Stimulated activated CD8-positive, alpha-beta memory T cell treated with anti-CD3 and anti-CD28 coated beads, Interleukin-7, amount 100 ng/mL, for 4 hours (primary cell): Measurements from ENCODE around the gene NR3C2.

Experiments
- DNase-seq, 2 donors: peaks; one replicate each; pipeline ENCODE4 v3.0.0-alpha.2; 2020; ENCODE audit warnings: low read depth in 2 of 2

Gene NR3C2

GRCh38 chr4:148441986-148442831 lies at the start of gene NR3C2:
Gene NR3C2, minus strand, starts transcription at chr4:148442414.
- DNase-seq, result peak; percentile 94 to 96

- DNase-seq, result no peak
Observed at GRCh38 chr4:148487181-148487580, 45.0 kb upstream of the NR3C2 start.

- DNase-seq, result no peak
Observed at GRCh38 chr4:148481636-148482035, 39.4 kb upstream of the NR3C2 start.

GRCh38 chr4:148477276-148477675 lies 35.1 kb upstream of the NR3C2 start:
- no peak for DNase-seq

GRCh38 chr4:148469938-148470337 lies 27.7 kb upstream of the NR3C2 start:
- no peak for DNase-seq

- DNase-seq, result no peak
Observed at GRCh38 chr4:148454835-148455234, 12.6 kb upstream of the NR3C2 start.

- no peak for DNase-seq
Observed at GRCh38 chr4:148453833-148454232, 11.6 kb upstream of the NR3C2 start.

GRCh38 chr4:148452970-148453369 lies 10.8 kb upstream of the NR3C2 start:
- no peak for DNase-seq

GRCh38 chr4:148449921-148450320 lies 7.7 kb upstream of the NR3C2 start:
- no peak for DNase-seq

GRCh38 chr4:148448141-148448540 lies 5.9 kb upstream of the NR3C2 start:
- no peak for DNase-seq

GRCh38 chr4:148447681-148448080 lies 5.5 kb upstream of the NR3C2 start:
- no peak for DNase-seq

- DNase-seq, result no peak
Observed at GRCh38 chr4:148445860-148446330, 3.7 kb upstream of the NR3C2 start.

- peak; percentile 45 to 75 for DNase-seq
Observed at GRCh38 chr4:148445071-148445859, 3.1 kb upstream of the NR3C2 start.

GRCh38 chr4:148444296-148445070 lies 2.3 kb upstream of the NR3C2 start:
- peak in 1 of 2 donors; percentile 46 for DNase-seq

GRCh38 chr4:148443512-148444295 lies 1.5 kb upstream of the NR3C2 start:
- DNase-seq, result peak in 1 of 2 donors; percentile 24

GRCh38 chr4:148442832-148443511 lies 758 bp upstream of the NR3C2 start:
- DNase-seq, result no peak

GRCh38 chr4:148441624-148441985 lies 609 bp downstream of the NR3C2 start:
- DNase-seq, result no peak

GRCh38 chr4:148438047-148438446 lies 4.2 kb downstream of the NR3C2 start:
- DNase-seq, result no peak

- DNase-seq, result no peak
Observed at GRCh38 chr4:148437439-148437838, 4.8 kb downstream of the NR3C2 start.

GRCh38 chr4:148436512-148436911 lies 5.7 kb downstream of the NR3C2 start:
- no peak for DNase-seq
